Calu3 (cell line): ENCODE results near the gene AGBL4. TPM values are rescaled to one million over a fixed set of nuclear protein-coding genes. Genes with fewer than 3 reads are reported as not detected.

Experiments
- BruUV-seq: library from RNA; stranded (reverse); fragments of 400-500 nt; replicated peaks from 2 replicates; lab custom pipeline; 2021; lab: Mats Ljungman, UMichigan
- CTCF ChIA-PET: fragments of 300-600 bp; sonication (Branson Sonifier 250); formaldehyde crosslinking; loops from one replicate; lab custom pipeline; 2022; ENCODE audit warnings: antibody characterized with exemption; lab: Charles Lee
- DNase-seq: peaks from one replicate; pipeline ENCODE4 v3.0.0; 2022
- H3K27ac Mint-ChIP-seq: one replicate; pipeline ENCODE4 v1.8.0; 2022; ENCODE audit warnings: mixed read lengths; ENCODE audit not compliant: unreplicated experiment
- H3K27me3 Mint-ChIP-seq: one replicate; pipeline ENCODE4 v1.8.0; 2022; ENCODE audit warnings: mixed read lengths; ENCODE audit not compliant: unreplicated experiment
- H3K36me3 Mint-ChIP-seq: one replicate; pipeline ENCODE4 v1.8.0; 2022; ENCODE audit warnings: mild to moderate bottlenecking, moderate library complexity, mixed read lengths; ENCODE audit not compliant: insufficient read depth, unreplicated experiment
- H3K4me1 Mint-ChIP-seq: one replicate; pipeline ENCODE4 v1.8.0; 2022; ENCODE audit warnings: mild to moderate bottlenecking, low read depth, mixed read lengths; ENCODE audit not compliant: unreplicated experiment
- H3K4me3 Mint-ChIP-seq: one replicate; pipeline ENCODE4 v1.8.0; 2022; ENCODE audit warnings: mild to moderate bottlenecking, low read depth, moderate library complexity, mixed read lengths; ENCODE audit not compliant: unreplicated experiment
- H3K9me3 Mint-ChIP-seq: one replicate; pipeline ENCODE4 v1.8.0; 2022; ENCODE audit warnings: low read depth, mixed read lengths; ENCODE audit not compliant: unreplicated experiment
- intact Hi-C: fragments of 100-400 bp; cut with micrococcal nuclease; formaldehyde crosslinking; loops from one replicate; pipeline ENCODE4 v1.10.0; 2022; ENCODE audit not compliant: unreplicated experiment
- total RNA-seq: library from RNA; stranded (reverse); gene quantifications from 2 replicates; pipeline ENCODE4 v1.2.3, GENCODE V29; 2022
- TF ChIP-seq, protein P1 (sequence below): fragments of 200-600 bp; IDR thresholded peaks from one replicate; pipeline ENCODE4 v1.8.0; 2022; ENCODE audit warnings: antibody characterized with exemption; ENCODE audit not compliant: unreplicated experiment

AGBL4 gene
- total RNA-seq, 1 experiment from 2014 or later, result not detected

DNA sequence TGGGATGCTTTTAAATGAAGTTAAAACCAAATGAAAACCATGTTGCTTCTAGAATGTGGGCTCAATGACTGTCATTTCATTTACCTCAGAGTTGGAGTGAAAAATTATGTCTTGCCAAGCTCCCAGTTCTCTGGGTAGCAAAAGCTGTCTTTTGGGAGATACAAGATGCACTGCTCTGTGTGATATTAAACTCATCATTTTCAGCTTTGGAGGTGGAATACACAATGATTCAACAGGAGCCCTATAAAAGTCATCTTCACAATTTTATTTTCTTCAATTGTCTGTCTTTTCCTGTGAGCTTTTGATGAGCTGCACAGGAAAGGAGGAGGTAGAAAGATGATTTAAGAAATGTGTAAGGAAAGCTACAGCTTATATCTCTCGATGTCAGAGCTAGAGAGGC lies 1431.4 kb downstream of the AGBL4 start:
- Mint-ChIP-seq H3K9me3 (no peaks in the 10 kb centered on the region), H3K4me3 (no peak overlapping the region), H3K36me3 (no peaks in the 10 kb centered on the region), H3K27me3 (peaks cover 27% of the 10 kb centered on the region), H3K27ac (no peak overlapping the region), H3K4me1 (no peaks in the 10 kb centered on the region)
- TF ChIP-seq, protein P1, sequence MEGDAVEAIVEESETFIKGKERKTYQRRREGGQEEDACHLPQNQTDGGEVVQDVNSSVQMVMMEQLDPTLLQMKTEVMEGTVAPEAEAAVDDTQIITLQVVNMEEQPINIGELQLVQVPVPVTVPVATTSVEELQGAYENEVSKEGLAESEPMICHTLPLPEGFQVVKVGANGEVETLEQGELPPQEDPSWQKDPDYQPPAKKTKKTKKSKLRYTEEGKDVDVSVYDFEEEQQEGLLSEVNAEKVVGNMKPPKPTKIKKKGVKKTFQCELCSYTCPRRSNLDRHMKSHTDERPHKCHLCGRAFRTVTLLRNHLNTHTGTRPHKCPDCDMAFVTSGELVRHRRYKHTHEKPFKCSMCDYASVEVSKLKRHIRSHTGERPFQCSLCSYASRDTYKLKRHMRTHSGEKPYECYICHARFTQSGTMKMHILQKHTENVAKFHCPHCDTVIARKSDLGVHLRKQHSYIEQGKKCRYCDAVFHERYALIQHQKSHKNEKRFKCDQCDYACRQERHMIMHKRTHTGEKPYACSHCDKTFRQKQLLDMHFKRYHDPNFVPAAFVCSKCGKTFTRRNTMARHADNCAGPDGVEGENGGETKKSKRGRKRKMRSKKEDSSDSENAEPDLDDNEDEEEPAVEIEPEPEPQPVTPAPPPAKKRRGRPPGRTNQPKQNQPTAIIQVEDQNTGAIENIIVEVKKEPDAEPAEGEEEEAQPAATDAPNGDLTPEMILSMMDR, result no peak
- BruUV-seq, result no TSS peak
- intact Hi-C loops, result no loop called here
- no peak for DNase-seq
- CTCF ChIA-PET, result no interaction called here

DNA sequence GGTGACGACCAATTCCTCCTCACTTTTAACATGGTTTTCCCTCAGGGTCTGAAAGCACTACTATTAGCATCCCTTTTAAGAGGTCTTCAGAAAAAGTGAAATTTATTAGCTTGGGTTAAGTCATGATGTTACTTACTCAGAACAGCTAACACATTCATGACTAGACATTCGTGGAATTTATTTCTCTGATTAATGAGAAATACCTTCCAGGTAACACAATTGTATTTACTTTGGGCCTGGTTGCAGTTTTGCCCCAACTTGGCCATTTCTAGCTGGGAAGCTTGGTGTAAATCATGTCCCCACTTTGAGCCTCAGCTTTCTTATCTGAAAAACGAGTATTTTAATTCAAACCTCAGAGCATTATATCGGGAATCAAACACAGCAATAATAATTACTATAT lies 1432.6 kb downstream of the AGBL4 start:
- Mint-ChIP-seq H3K36me3 (no peaks in the 10 kb centered on the region), H3K9me3 (no peaks in the 10 kb centered on the region), H3K4me3 (no peak overlapping the region), H3K27ac (no peak overlapping the region), H3K4me1 (no peaks in the 10 kb centered on the region), H3K27me3 (peaks cover 38% of the 10 kb centered on the region)
- CTCF ChIA-PET, result interaction anchor here (0.9 kb wide), 1 partner anchor 213 kb away, joined by 3 read pairs; no protein-coding TSS in a partner anchor
- intact Hi-C loops, result no loop called here
- BruUV-seq, result no TSS peak
- TF ChIP-seq, protein P1, result no peak
- no peak for DNase-seq

DNA sequence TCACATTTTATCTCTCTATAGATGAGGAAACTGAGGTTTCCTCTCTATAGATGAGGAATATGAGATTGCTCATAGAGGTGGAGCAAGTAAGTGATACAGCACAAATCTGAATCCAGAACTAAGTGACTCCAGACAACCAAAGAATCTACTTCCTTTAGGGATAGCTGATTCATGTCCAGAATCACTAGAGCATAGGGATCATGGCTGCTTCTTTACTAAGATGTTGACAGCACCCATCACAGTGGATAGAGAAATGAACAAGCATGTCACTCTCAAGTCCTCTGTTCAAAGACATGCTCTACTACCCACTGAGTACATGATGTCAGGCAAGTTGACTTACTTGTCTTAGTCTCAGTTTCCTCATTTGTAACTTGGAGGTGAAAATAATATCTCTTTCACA lies 1435.7 kb downstream of the AGBL4 start:
- Mint-ChIP-seq H3K9me3 (no peaks in the 10 kb centered on the region), H3K4me3 (no peak overlapping the region), H3K36me3 (no peaks in the 10 kb centered on the region), H3K27me3 (peaks cover 69% of the 10 kb centered on the region), H3K4me1 (no peaks in the 10 kb centered on the region), H3K27ac (no peak overlapping the region)
- no TSS peak for BruUV-seq
- TF ChIP-seq, protein P1, result no peak
- DNase-seq, result no peak
- CTCF ChIA-PET, result no interaction called here
- intact Hi-C loops, result no loop called here

DNA sequence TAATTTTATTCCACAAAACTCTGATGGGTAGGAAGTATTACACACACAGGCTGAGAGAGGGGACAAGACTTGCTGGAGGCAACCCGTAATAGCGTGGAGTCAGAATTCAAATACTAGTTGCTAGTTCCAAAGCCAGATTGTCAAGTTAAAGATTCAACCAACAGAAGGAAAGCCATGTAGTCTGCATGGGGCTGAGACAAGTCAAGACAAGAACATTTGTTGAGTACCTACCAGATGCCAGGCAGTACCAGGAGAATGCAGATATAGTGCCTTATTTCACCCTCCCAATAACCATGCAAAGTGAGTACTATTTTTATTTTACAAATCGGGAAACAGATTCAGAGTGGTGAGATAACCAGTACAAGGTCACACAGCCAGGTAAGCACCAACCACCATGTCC lies 1441.3 kb downstream of the AGBL4 start:
- H3K27me3 Mint-ChIP-seq, result peaks cover 57% of the 10 kb centered on the region
- H3K9me3 Mint-ChIP-seq, result no peaks in the 10 kb centered on the region
- intact Hi-C loops, result no loop called here
- TF ChIP-seq, protein P1, result no peak
- CTCF ChIA-PET, result no interaction called here
- no peaks in the 10 kb centered on the region for H3K4me1 Mint-ChIP-seq
- H3K4me3 Mint-ChIP-seq, result no peak overlapping the region
- no peak for DNase-seq
- no TSS peak for BruUV-seq
- no peak overlapping the region for H3K27ac Mint-ChIP-seq
- no peaks in the 10 kb centered on the region for H3K36me3 Mint-ChIP-seq
